Femur (tissue), 1 donor: ENCODE data around the gene RAB4B.
"Not testable (repeated sequence)": the region's sequence is repeated elsewhere in the genome, so short reads cannot be mapped to it uniquely, and the experiment has no call there.

Source experiments
- DNase-seq: peaks from one replicate; pipeline ENCODE4 v3.0.0-alpha.2; 2017

The RAB4B gene

GRCh38 chr19:40804783-40805242 lies 26.8 kb downstream of the RAB4B start:
- DNase-seq: no peak

- no peak for DNase-seq
These were observed 27.3 kb downstream of the RAB4B start for GRCh38 chr19:40805258-40805868.

GRCh38 chr19:40806423-40807146 lies 28.5 kb downstream of the RAB4B start:
- peak; percentile 94 for DNase-seq

- no peak for DNase-seq
These were observed 29.3 kb downstream of the RAB4B start for GRCh38 chr19:40807147-40808020.

GRCh38 chr19:40808021-40808325 lies 29.9 kb downstream of the RAB4B start:
- no peak for DNase-seq

- no peak for DNase-seq
These were observed 30.4 kb downstream of the RAB4B start for GRCh38 chr19:40808497-40808896.

GRCh38 chr19:40809358-40810086 lies 31.5 kb downstream of the RAB4B start:
- no peak for DNase-seq

- DNase-seq: no peak
These were observed 32.1 kb downstream of the RAB4B start for GRCh38 chr19:40810160-40810559.

- DNase-seq: peak; percentile 89
These were observed 32.8 kb downstream of the RAB4B start for GRCh38 chr19:40810649-40811408.

GRCh38 chr19:40811478-40812341 lies 33.7 kb downstream of the RAB4B start:
- DNase-seq: peak; percentile 66

GRCh38 chr19:40812571-40812970 lies 34.5 kb downstream of the RAB4B start:
- not testable (repeated sequence) for DNase-seq

- peak; percentile 68 for DNase-seq
These were observed 35.1 kb downstream of the RAB4B start for GRCh38 chr19:40813182-40813581.

GRCh38 chr19:40815223-40815622 lies 37.2 kb downstream of the RAB4B start:
- DNase-seq: peak; percentile 8

- peak; percentile 83 for DNase-seq
These were observed 40.7 kb downstream of the RAB4B start for GRCh38 chr19:40818480-40819399.

GRCh38 chr19:40819479-40820234 lies 41.6 kb downstream of the RAB4B start:
- DNase-seq: not testable (repeated sequence)

GRCh38 chr19:40822161-40822560 lies 44.1 kb downstream of the RAB4B start:
- no peak for DNase-seq

GRCh38 chr19:40822704-40823553 lies 44.9 kb downstream of the RAB4B start:
- DNase-seq: not testable (repeated sequence)

GRCh38 chr19:40824916-40825315 lies 46.9 kb downstream of the RAB4B start:
- not testable (repeated sequence) for DNase-seq
